GM12872 (cell line): ENCODE results near the gene TNFRSF1A.

ENCODE experiments used
- CTCF ChIP-seq: IDR thresholded peaks from 3 replicates; pipeline ENCODE4 v1.5.1; 2011; ENCODE audit warnings: low read depth, mild to moderate bottlenecking, low read length, moderate library complexity; ENCODE audit not compliant: insufficient read depth

Gene TNFRSF1A

GRCh38 chr12:6330999-6331714 is 10.7 kb downstream of the TNFRSF1A start:
- no peak for TF ChIP-seq CTCF

GRCh38 chr12:6330192-6330591 is 11.7 kb downstream of the TNFRSF1A start:
- TF ChIP-seq CTCF, result no peak

GRCh38 chr12:6329703-6330064 is 12.2 kb downstream of the TNFRSF1A start:
- no peak for TF ChIP-seq CTCF

GRCh38 chr12:6328945-6329702 is 12.8 kb downstream of the TNFRSF1A start:
- TF ChIP-seq CTCF, result no peak

GRCh38 chr12:6328045-6328779 is 13.7 kb downstream of the TNFRSF1A start:
- no peak for TF ChIP-seq CTCF

- TF ChIP-seq CTCF, result no peak
Observed at GRCh38 chr12:6327229-6328041, 14.4 kb downstream of the TNFRSF1A start.
